Mucosa of descending colon (tissue), 3 donors: Measurements from ENCODE around the gene TBXA2R. TPM values are rescaled to one million over a fixed set of nuclear protein-coding genes. Genes with fewer than 3 reads are reported as not detected.
A peak's percentile ranks its signal among the peaks of the same experiment; 100 is the strongest.

Experiments
- ATAC-seq: fragments of 200-7000 bp; cut with Tn5 transposase; one replicate; pipeline ENCODE4 v1.9.1; 2020; ENCODE audit warnings: mild to moderate bottlenecking, moderate library complexity
- DNase-seq, 3 donors: peaks; one replicate each; pipeline ENCODE4 v3.0.0-alpha.2; 2020
- H3K36me3 ChIP-seq: fragments of 200-600 bp; one replicate; pipeline ENCODE4 v1.8.0; 2021; ENCODE audit warnings: low read depth, mild to moderate bottlenecking
- H3K4me1 ChIP-seq: fragments of 200-600 bp; one replicate; pipeline ENCODE4 v1.8.0; 2021; ENCODE audit warnings: low read depth, mild to moderate bottlenecking
- H3K4me3 ChIP-seq: fragments of 200-600 bp; one replicate; pipeline ENCODE4 v1.8.0; 2021; ENCODE audit warnings: mild to moderate bottlenecking
- H3K9me3 ChIP-seq: fragments of 200-600 bp; one replicate; pipeline ENCODE4 v1.8.0; 2021; ENCODE audit warnings: mild to moderate bottlenecking
- CTCF ChIP-seq: fragments of 200-600 bp; IDR thresholded peaks from one replicate; pipeline ENCODE4 v1.8.0; 2022; ENCODE audit warnings: antibody characterized with exemption, mild to moderate bottlenecking
- intact Hi-C, 2 donors: fragments of 100-400 bp; cut with DNase I in 1 of 2; cut with micrococcal nuclease in 1 of 2; formaldehyde crosslinking; loops; one replicate each; pipeline versions ENCODE4 v1.11.0 to v1.11.1; 2022; cut with DNase I, micrococcal nuclease
- total RNA-seq, 3 donors: library from RNA; stranded (reverse); fragmentation: NEBNext Ultra II Directional in 2 of 3; extraction: Animal tissue kit (Norgen Biotek cat#: 25700) in 2 of 3; gene quantifications; one replicate each; pipeline versions ENCODE4 v1.2.1 to v1.2.4, GENCODE V29; 2021 to 2023
- donor health status: DM: no; HTN: no; CAD: no; lungs with moderate emphysema.
- donor health status: DM: no; HTN: no; CAD: no.
- donor health status: DM: no; HTN: yes; CAD: no.

Gene TBXA2R
- total RNA-seq, 3 donors from 2014 or later: 0.72 to 2.3 (median 1.1) TPM

- Histone ChIP-seq H3K36me3 (no peaks in the 10 kb centered on the region), H3K9me3 (no peaks in the 10 kb centered on the region), H3K4me1 (no peaks in the 10 kb centered on the region), H3K4me3 (no peak overlapping the region)
- ATAC-seq: no peak
- DNase-seq: no peak
- no peak for TF ChIP-seq CTCF
- intact Hi-C loops: no loop called here
These were observed 39.1 kb upstream of the TBXA2R start for GRCh38 chr19:3645726-3646125.

- intact Hi-C loops: no loop called here
- Histone ChIP-seq H3K36me3 (no peaks in the 10 kb centered on the region), H3K4me1 (no peaks in the 10 kb centered on the region), H3K4me3 (no peak overlapping the region), H3K9me3 (no peaks in the 10 kb centered on the region)
- DNase-seq (no peak), ATAC-seq (no peak)
- TF ChIP-seq CTCF: no peak
These were observed 38.4 kb upstream of the TBXA2R start for GRCh38 chr19:3645067-3645396.

- TF ChIP-seq CTCF: no peak
- intact Hi-C loops: no loop called here
- no peak for DNase-seq
- H3K36me3 ChIP-seq: no peaks in the 10 kb centered on the region
- no peak overlapping the region for H3K4me3 ChIP-seq
- no peaks in the 10 kb centered on the region for H3K9me3 ChIP-seq
- H3K4me1 ChIP-seq: no peaks in the 10 kb centered on the region
- peak; percentile 21 for ATAC-seq
These were observed 37.8 kb upstream of the TBXA2R start for GRCh38 chr19:3644351-3645066.

- no peak for TF ChIP-seq CTCF
- no peaks in the 10 kb centered on the region for H3K4me1 ChIP-seq
- no peaks in the 10 kb centered on the region for H3K9me3 ChIP-seq
- no peak overlapping the region for H3K4me3 ChIP-seq
- intact Hi-C loops: no loop called here
- no peak for DNase-seq
- no peaks in the 10 kb centered on the region for H3K36me3 ChIP-seq
- ATAC-seq: no peak
These were observed 37.1 kb upstream of the TBXA2R start for GRCh38 chr19:3643674-3644313.

GRCh38 chr19:3642987-3643673 is 36.5 kb upstream of the TBXA2R start:
- no peaks in the 10 kb centered on the region for H3K4me1 ChIP-seq
- no peak for DNase-seq
- intact Hi-C loops: no loop called here
- TF ChIP-seq CTCF: no peak
- no peaks in the 10 kb centered on the region for H3K36me3 ChIP-seq
- ATAC-seq: peak; percentile 41
- no peak overlapping the region for H3K4me3 ChIP-seq
- H3K9me3 ChIP-seq: no peaks in the 10 kb centered on the region
